HG03280 (cell line): Measurements from ENCODE around the gene SMPX.
"Not testable (repeated sequence)": the region's sequence is repeated elsewhere in the genome, so short reads cannot be mapped to it uniquely, and the experiment has no call there.

ENCODE experiments used
- ATAC-seq: cut with Tn5 transposase; IDR thresholded peaks from one replicate; pipeline ENCODE4 v1.9.1; 2021; ENCODE audit warnings: mild to moderate bottlenecking, moderate library complexity; ENCODE audit not compliant: unreplicated experiment

Gene SMPX

DNA sequence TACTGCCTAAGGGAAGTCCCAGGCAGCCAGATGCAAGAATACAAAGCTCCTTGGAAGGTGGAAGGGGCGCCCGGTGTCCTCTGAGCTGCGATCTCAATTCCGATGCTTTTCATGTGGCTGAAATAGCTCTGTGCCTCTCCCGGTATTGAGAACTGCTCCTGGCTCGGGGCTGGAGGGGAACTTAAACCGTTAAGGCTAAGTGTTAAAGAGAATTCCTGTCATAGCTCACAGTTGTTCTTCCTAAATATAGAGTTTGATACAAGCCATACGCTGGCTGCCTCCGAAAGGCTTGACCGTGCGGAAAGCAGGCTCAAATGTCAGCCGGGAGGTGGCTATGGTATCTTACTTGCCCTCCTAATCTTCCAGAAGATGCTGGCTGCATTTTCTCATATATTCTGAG lies at the start of gene SMPX:
SMPX (minus strand) TSS at position 157 of the 400 bp plus-strand sequence. CDS start 3,826 bp downstream, outside the sequence.
- ATAC-seq = no peak

DNA sequence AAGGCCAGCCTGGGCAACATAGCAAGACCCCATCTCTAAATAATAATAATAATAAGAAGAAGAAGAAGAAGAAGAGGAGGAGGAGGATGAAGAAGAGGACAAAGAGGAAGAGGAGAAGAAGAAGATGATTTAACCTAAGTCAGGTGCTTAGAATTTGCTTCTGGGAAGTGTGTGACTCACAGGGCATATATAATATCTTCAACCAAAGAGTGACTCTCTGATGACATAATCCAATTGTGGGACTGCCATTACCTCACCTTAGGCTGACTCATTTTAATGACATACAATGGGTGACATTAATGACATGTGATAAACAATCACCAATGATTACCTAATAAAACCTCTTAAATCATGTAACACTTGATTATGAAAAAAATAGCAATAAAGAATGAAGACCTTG lies 48.8 kb upstream of the SMPX start:
- ATAC-seq = no peak

DNA sequence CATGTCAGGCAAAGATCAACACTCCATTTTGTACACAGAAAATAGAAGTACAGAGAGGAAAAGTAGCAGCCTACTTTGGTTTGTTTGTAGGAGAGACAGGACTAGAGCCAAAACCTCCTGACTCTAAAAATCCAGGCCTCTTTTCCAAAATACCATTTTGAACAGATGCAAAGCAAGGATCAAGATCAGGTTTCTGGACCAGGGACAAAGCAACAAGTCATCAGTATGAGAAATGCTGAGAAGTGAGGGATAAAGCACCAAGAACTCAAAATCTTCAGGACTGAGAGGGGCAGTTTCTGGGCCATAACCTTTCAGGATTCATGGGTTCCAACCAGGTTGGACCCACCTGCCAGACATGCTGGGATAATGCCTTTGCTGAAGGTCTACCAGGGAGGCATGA lies 44.9 kb upstream of the SMPX start:
- ATAC-seq = no peak

DNA sequence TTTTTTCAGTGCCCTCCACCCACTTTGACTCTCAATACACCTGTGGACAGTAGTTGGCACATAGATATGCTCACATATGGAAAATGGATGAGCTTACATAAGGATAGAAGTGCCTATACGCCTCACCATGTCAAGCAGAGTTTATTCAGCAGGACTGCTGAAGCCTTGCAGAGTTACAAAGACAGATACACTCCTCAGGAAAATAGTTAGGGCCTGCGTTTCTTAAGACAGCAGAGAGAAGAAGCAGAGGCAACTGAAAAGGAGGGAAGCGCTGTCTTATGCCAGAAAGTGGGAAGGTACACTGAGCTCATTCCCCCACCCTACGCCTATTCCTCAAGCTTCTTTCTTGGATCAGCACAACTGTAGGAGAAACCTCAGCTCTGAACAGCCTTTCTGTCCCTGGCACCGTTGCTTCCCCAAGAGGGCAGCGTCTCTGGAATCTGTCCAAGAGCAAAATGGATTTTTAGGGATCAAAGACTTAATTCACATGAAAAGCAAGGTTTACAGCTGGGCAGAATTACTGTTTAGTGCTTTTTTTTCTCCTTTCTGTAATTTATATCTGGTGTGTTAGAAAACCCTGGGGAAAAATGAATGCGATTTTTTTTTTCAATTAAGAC lies 44.2 kb upstream of the SMPX start:
- ATAC-seq = no peak

DNA sequence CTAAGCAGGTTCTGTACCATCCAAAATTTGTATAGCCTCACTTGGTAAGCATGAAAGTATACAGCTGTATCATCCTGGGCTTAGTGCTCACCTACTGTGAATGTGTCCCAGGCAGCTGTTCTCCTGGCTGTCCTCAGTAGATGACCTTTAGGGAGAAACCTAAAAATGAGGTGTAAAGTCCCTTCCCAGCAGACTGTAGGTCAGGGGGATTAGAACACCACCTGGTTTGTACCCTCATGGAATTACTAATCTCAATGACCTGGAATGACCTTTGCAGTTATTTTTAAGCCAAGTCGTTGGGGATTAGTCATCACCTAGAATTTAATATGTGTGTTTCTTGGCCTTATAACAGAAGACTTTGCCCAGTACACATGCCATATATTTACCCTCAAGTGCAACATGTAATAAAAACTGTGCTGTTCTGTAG lies 42.4 kb upstream of the SMPX start:
- ATAC-seq = no peak

DNA sequence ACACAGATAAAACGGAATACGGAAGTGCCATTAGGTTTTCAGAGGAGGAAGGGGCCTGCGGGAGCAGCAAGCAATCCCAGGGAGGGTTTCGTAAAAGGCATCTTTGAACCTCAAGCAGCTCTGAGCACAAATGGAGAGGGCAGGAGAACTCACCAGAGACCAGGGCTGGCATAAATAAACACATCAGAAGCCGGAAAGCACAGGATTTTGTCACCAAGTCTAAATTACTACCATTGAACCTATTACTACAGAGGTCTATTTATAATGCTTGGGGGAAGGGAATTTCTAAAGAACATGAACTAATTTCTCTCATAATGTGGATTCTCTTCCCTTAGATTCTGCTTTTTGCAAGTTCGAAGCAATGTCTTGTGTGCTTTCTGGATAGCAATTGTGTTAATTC lies 41.9 kb upstream of the SMPX start:
- ATAC-seq = no peak

DNA sequence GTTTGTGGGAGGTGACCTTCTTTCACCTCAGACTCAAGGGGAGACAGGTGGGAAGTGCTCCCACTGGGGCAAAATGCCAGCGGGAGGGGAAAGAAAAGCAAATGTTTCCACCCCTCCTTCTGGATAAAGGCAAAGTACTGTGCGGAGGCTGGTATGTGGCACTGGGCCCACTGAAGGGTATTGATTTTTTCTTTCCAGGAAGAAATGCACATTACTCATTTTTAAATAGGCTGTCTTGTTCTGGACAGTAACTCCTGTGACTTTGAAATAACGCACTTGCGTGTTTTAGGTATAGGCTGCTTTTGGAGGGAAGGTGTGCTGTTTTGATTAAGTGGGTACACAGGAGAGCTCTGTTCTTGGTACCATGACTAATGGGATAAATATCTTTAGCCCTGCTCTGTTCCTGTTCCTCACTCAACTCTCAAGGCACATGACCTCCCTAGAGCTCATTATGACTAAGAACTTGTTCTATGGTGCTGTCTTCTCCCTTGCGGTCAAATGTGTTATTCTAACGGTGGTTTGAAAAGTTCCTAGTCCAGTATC lies 40.8 kb upstream of the SMPX start:
- ATAC-seq = no peak

DNA sequence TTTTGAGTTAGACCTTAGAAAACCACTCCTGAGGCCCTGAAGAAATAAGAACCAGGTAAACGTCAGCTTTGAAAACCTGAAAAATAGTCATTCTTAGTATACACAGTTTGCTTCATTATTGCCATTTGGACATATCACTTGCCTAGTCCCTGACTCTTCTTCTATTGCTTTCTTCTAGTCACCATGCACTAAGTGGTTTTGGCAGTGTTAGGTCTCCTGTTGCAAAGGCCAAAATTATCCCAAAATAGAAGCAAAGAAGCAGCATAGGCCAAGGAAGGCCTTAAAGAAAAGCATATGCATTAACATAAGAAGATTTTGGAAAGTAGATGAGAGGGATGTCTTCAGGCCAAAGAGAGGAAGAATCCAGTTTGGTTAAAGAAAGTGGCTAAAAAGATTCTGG lies 24.1 kb upstream of the SMPX start:
- ATAC-seq = no peak

DNA sequence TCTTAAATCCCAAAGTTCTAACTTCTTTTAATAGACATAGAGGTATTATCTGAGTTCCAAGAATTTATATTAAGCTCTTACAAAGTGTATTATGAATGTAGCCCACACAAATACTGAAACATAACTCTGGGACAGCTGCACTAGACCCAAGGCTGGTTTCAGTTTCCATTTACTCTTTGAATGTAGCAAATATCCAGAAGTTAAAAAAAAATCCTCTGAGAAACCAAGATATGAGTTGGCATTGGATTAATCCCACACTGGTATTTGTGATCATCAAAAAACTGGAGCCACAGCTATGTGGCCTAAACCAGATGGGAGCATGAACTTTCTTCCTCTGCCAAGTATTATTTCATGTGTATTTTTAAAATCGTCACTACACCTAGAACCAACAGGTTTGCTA lies 23.6 kb upstream of the SMPX start:
- peak; percentile 88 for ATAC-seq

DNA sequence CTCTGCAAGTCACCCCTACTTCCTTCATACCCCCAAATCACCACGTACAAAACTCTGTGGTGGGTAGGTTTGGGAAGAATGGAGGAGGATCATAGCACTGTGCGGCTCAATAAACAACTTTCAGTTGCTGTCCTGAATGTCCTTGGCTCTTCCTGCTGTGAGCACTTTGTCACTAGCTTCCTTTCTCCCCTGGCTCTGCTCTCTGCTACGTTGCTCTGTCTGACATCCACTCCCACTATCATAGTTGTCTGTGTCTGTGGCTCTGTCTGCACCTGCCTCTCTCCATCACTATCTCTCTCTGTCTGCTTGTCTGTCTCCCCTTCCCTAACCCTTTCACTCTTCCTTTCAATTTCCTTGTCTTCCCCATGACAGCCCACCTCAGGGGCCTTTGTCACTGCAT lies 21.2 kb upstream of the SMPX start:
- ATAC-seq = no peak

DNA sequence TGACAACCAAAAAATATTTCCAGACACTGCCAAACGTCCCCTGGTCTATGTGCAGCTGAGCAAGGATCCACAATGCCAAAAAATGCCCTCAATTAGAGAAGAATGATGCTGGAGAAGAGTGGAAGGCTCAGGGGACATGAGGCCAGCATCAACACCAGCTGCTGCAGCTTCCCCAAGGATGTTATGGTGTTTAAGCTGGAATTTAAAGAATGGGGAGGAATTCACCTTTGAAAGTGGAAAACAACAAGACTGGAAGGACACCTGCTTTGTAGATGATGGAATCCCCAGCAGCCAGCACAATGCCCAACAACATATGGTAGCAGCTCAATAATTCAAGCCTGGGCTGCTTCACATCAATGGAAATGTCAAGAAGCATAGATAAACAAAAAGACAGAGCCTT lies 20.3 kb upstream of the SMPX start:
- no peak for ATAC-seq

DNA sequence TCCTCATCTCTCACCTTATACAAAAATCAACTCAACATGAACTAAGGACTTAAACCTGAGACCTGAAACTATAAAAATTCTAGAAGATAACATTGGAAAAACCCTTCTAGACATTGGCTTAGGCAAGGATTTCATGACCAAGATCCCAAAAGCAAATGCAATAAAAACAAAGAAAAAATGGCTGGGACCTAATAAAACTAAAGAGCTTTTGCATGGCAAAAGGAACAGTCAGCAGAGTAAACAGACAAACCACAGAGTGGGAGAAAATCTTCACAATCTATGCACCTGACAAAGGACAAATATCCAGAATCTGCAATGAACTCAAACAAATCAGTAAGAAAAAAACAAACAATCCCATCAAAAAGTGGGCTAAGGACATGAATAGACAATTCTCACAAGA lies 17.2 kb upstream of the SMPX start:
- not testable (repeated sequence) for ATAC-seq

DNA sequence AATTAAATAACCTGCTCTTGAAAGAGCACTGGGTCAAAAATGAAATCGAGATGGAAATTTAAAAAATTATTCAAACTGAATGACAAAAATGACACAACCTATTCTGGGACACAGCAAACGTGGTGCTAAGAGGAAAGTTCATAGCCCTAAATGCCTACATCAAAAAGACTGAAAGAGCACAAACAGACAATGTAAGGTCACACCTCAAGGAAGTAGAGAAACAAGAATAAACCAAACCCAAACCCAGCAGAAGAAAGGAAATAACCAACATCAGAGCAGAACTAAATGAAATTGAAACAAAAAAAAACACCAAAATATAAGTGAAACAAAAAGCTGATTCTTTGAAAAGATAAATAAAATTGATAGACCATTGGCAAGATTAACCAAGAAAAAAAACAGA lies 15.1 kb upstream of the SMPX start:
- ATAC-seq = not testable (repeated sequence)

DNA sequence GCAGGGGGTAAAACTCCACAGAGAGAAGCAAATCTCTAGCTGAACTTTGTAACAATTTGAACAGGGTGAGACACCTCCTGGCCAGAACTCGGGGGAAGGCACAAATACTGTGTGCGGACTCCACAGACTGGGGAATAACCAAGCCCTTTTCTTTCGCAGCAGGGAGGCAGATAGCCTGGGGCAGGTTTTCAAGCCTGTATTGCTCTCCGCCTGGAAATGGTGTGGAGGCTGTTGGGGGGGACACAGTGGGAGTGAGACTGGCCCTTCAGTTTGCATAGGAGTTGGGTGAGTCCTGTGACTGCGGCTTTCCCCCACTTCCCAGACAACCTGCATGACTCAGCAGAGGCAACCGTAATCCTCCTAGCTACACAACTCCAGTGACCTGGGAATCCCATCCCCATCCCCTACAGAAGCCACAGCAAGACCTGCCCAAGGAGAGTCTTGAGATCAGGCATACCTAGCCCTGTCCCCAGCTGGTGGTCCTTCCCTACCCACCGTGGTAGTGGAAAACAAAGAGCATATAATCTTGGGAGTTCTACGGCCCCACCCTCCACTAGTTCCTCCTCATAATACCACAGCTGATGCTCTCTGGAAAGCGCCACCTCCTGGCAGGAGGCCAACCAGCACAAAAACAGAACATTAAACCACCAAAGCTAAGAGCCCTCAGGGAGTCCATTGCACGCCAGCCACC lies 12.9 kb upstream of the SMPX start:
- no peak for ATAC-seq

DNA sequence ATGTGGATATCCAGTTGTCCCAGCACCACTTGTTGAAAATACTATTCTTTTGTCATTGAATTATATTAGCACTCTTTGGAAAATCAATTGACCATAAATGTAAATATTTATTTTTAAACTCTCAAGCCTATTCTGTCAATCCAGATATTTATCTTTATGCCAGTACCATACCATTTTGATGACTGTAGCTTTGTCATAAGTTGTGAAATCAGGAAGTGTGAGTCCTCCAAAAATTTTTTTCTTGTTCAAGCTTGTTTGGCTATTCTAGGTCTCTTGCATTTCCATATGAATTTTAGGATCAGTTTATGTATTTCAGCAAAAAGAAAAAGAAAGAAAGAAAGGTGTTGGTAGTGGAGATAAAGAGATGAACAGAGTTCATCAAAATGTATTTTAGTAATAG lies 8.2 kb upstream of the SMPX start:
- no peak for ATAC-seq

DNA sequence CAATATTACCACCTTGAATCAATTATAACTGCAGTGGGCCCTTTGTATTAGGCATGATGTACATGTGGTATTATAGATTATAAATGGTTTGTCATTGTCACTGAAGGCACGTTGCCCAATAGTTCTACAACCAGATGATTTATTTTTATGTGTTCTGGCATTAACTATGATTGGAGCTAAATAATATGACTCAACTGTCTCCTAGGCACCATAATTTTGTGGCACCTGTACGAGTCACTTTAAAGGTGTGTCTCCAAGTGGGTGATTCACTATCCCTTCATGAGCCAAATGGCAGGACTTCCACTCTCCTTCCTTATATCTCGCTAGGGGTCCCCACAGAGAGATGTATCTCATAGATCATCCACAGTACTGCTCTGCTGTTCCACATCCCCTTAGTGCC lies 6.1 kb upstream of the SMPX start:
- no peak for ATAC-seq

DNA sequence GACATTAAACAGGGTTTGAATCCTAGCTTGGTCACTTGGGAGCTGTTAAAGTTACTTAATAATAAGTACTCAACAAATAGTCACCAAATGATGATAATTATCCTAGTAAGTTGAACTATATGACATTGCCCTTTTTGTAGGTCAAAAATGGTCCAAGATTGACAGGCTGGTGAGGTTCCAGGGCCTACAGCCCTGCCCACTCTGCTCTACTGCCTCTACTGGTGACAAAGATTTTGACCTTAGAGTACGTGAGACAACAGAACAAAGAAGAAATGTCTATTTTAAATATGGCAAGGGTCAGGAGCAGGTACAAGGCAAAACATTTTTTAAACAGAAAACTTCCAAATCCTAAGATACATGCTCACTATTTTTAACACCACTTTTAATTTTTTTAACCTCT lies 572 bp upstream of the SMPX start:
- no peak for ATAC-seq

DNA sequence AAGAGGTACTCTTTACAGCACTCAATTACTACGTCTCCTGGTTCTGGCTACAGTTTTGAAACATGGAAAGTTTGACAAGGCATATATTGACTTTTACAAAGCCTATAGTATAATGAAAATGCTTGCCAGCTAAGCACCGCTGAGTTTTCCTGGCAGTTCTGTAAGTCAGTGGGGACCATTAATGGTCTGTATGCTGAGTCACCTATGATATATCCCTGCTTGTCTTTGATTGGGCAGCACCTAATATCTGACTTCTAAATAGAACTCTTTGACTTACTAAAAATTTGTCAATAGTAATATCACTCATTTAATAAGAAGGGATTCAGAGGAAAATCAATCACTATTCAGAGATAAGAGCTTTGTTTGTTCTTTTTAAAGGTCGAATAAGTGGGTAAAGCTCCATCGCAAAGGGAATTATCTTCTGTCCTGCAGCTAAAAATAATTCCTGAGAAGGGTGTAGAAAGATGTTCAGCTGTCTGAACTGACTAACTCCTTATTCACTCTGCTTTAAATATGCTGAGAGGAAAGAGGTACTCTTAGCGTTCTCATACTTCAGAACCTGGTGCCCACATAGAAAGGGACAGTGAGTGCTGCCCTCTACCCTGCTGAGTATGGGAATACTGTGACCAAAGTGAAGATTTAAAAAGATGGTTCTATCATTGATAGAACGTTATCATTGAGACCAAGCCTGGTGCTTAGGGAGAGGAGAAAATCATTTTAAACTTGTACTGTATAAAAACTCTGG lies 959 bp downstream of the SMPX start:
- ATAC-seq = no peak

DNA sequence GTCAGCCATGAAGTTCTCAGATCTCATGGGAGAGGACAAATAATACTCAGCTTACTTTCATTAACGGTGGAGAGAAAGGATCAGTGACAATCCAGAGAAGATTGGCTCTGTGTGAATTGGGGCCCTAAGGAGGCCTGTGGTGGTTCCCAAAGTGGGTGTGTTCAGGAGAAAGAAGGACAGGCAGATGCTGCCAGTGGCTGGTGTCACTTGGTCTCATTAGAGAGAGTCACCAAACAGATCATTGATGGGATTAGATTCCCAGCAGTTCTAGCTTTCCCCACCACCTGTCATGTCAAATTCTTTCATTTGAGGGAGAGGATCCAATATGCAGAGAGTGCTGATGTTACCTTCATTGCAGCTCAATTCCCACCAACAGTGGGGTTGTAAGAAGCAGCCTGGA lies 8.0 kb downstream of the SMPX start:
- no peak for ATAC-seq

DNA sequence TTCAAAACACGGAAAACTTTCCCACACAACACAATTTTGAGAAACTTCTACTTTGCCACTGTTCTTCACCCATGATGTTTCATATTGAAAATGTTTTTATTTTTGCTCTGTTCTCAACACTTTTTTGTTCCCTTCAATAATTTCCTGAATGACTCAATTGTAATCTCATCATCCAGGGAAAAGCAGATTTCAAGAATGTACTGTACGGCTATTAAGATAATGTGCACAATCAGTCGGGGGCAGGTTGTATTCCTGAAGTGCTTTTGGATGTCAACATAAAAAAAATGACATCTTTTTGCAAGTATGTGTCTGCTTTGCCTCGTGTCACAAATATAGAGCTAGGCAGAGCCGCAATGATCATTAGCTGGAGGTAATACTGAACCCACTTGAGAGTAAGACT lies 9.7 kb downstream of the SMPX start:
- no peak for ATAC-seq

DNA sequence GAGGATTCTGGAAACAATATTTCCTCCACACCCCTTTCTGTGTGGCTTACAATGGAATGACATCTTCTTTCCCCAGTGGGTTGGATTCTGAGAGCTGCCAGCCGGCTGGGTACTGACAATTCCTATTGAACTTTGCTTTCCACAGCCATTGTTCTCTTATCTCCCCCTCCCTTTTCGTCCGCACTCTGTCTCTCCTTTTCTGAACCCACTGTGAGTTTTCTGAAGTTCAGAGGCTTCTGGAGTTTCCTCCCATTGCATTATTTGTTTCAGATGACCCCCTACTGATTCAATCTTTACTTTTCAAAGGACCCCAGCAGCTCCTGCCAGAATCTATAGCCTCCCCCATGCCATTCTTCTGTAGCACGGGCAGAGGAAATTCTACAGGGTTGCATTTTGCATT lies 10.4 kb downstream of the SMPX start:
- no peak for ATAC-seq

DNA sequence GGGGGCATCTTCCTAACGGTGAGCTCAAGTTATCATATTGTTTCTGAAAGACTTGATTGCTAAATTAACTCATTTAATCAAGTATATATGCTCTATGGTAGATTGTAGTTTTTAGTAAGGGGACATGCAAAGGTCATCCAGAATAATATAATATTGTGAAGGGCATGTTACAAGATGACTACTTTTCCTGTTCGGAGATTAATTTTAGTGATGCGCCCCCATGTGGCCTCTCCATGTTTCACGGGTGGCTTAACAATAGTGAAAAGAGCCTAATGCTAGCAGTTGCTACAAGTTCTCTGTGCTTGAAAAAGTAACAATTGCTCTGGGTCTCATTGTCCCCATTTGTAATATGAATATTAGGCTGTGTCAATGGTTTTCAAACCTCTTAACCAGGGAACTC lies 12.2 kb downstream of the SMPX start:
- ATAC-seq = no peak
